ENCODE results near the gene TUBGCP6. TPM values are rescaled to one million over a fixed set of nuclear protein-coding genes. Genes with fewer than 3 reads are reported as not detected.
A peak's percentile ranks its signal among the peaks of the same experiment; 100 is the strongest.

The TUBGCP6 gene
- total RNA-seq, 3 donors from 2014 or later, result 34.2 to 66.2 (median 59.6) TPM

GRCh38 chr22:50252082-50253045, 7.5 kb upstream of the TUBGCP6 start:
- Histone ChIP-seq H3K9me3 (no peaks in the 10 kb centered on the region), H3K27me3 (peaks cover 0 to 4% of the 10 kb centered on the region in 2 donors), H3K4me3 (peak overlapping the region in 2 of 3 donors; percentile 71 to 74), H3K27ac (peak overlapping the region in 1 of 2 donors; percentile 80), H3K4me1 (peaks cover 9 to 11% of the 10 kb centered on the region in 2 donors), H3K36me3 (no peaks in the 10 kb centered on the region)
- peak; percentile 76 to 81 for DNase-seq (ENCODE audit: low spot score in 2 of 2)
- no peak for TF ChIP-seq POLR2A (IDR thresholded peaks at IDR 0.05)
- TF ChIP-seq CTCF (IDR thresholded peaks at IDR 0.05), result peak; percentile 10 to 75 (median 66)
- TF ChIP-seq POLR2AphosphoS5 (IDR thresholded peaks at IDR 0.05), result no peak
- intact Hi-C loops (cut with DNase I; ENCODE audit: low total_unique reads), result loop anchor here (10.0 kb wide), 1 partner anchor 252 kb away; the partner anchor contains the start of genes LMF2 and NCAPH2

DNA sequence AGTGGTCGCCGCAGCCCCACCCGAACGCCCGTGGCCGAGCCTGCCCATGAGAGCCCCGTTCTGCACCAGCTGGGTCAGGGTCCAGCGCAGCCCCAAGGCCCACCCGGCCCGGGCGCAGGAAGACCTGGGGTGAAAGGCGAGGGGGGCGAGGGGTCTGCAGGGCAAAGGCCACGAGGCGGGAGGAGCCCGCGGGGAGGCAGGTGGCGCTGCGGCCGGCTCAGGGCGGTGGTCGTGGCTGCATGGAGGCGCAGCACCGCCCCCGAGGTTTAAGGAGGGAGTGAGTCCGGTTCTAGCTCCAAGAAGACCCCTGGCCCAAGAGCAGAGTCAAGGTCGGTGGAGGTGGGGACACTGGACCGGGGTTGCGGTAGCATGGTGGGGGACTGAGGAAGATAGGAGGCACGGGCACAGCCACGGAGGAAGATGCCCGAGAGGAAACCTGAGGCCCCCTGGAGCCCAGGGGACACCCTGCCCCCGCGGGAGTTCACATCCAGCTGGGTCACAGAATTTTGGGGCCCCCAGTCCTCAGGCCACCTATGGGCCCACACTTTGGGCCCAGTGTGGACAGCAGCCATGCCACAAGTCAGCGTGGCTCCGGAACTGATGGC, 6.8 kb upstream of the TUBGCP6 start:
- H3K4me3 ChIP-seq, result peak overlapping the region; percentile 71 to 74 (median 71)
- peak overlapping the region; percentile 75 to 80 for H3K27ac ChIP-seq
- H3K36me3 ChIP-seq, result no peaks in the 10 kb centered on the region
- no peaks in the 10 kb centered on the region for H3K9me3 ChIP-seq
- no peaks in the 10 kb centered on the region for H3K27me3 ChIP-seq
- intact Hi-C loops (cut with DNase I; ENCODE audit: low total_unique reads), result loop anchor here (10.0 kb wide), 1 partner anchor 253 kb away; the partner anchor contains the start of genes LMF2 and NCAPH2
- H3K4me1 ChIP-seq, result peaks cover 9 to 11% of the 10 kb centered on the region in 2 donors
- TF ChIP-seq POLR2A (IDR thresholded peaks at IDR 0.05) (no peak), CTCF (IDR thresholded peaks at IDR 0.05) (no peak), POLR2AphosphoS5 (IDR thresholded peaks at IDR 0.05) (no peak)
- no peak for DNase-seq (ENCODE audit: low spot score in 2 of 2)

- Histone ChIP-seq H3K27ac (peak within 1 kb of the TSS; percentile 75 to 80), H3K4me1 (peaks cover 12 to 15% of the 10 kb centered on the region in 2 donors), H3K36me3 (no peaks in the 10 kb centered on the region), H3K4me3 (peak within 1 kb of the TSS; percentile 71 to 74 (median 71)), H3K27me3 (no peaks in the 10 kb centered on the region), H3K9me3 (no peaks in the 10 kb centered on the region)
- DNase-seq (ENCODE audit: low spot score in 2 of 2), result peak in 1 of 2 donors; percentile 65
- TF ChIP-seq CTCF (IDR thresholded peaks at IDR 0.05) (no peak), POLR2AphosphoS5 (IDR thresholded peaks at IDR 0.05) (no peak), POLR2A (IDR thresholded peaks at IDR 0.05) (no peak)
- intact Hi-C loops (cut with DNase I; ENCODE audit: low total_unique reads), result loop anchor here (10.0 kb wide), 1 partner anchor 254 kb away; the partner anchor contains the start of genes LMF2 and NCAPH2
These were observed 6.0 kb upstream of the TUBGCP6 start, which contains the start of gene HDAC10 for GRCh38 chr22:50250555-50251476. Gene HDAC10, minus strand, starts transcription at chr22:50251265. Its CDS starts 233 bp downstream, at chr22:50251032.

- no peak for DNase-seq (ENCODE audit: low spot score in 2 of 2)
- Histone ChIP-seq H3K4me1 (peaks cover 17 to 18% of the 10 kb centered on the region in 2 donors), H3K27ac (no peak overlapping the region), H3K27me3 (no peaks in the 10 kb centered on the region), H3K4me3 (peak overlapping the region; percentile 71 to 74 (median 71)), H3K9me3 (no peaks in the 10 kb centered on the region), H3K36me3 (no peaks in the 10 kb centered on the region)
- TF ChIP-seq POLR2A (IDR thresholded peaks at IDR 0.05) (no peak), POLR2AphosphoS5 (IDR thresholded peaks at IDR 0.05) (no peak), CTCF (IDR thresholded peaks at IDR 0.05) (no peak)
- intact Hi-C loops (cut with DNase I; ENCODE audit: low total_unique reads), result loop anchor here (10.0 kb wide), 1 partner anchor 255 kb away; the partner anchor contains the start of genes LMF2 and NCAPH2
These were observed 5.4 kb upstream of the TUBGCP6 start for GRCh38 chr22:50250249-50250554.

Data from breast epithelium (tissue), 4 donors.